ENCODE measurements around the gene RNF121.

The RNF121 gene

GRCh38 chr11:71971680-71972079 lies 42.8 kb downstream of the RNF121 start:
- no peak overlapping the region for H3K4me3 ChIP-seq (ENCODE audit: low read length)
- H3K9me3 ChIP-seq (ENCODE audit: control insufficient read depth, low read depth, low read length), result no peaks in the 10 kb centered on the region
- H3K27me3 ChIP-seq (ENCODE audit: control insufficient read depth, insufficient read depth, low read length), result no peaks in the 10 kb centered on the region
- H3K36me3 ChIP-seq (ENCODE audit: control insufficient read depth, low read depth, low read length), result peaks cover 18% of the 10 kb centered on the region
- H3K4me1 ChIP-seq (ENCODE audit: control insufficient read depth, low read depth, low read length), result no peaks in the 10 kb centered on the region
- H3K9ac ChIP-seq (ENCODE audit: low read length), result no peak overlapping the region
- no peak overlapping the region for H3K27ac ChIP-seq (ENCODE audit: low read length)

- H3K4me1 ChIP-seq (ENCODE audit: control insufficient read depth, low read depth, low read length), result no peaks in the 10 kb centered on the region
- H3K9me3 ChIP-seq (ENCODE audit: control insufficient read depth, low read depth, low read length), result no peaks in the 10 kb centered on the region
- H3K27ac ChIP-seq (ENCODE audit: low read length), result no peak overlapping the region
- no peak overlapping the region for H3K4me3 ChIP-seq (ENCODE audit: low read length)
- no peaks in the 10 kb centered on the region for H3K36me3 ChIP-seq (ENCODE audit: control insufficient read depth, low read depth, low read length)
- no peaks in the 10 kb centered on the region for H3K27me3 ChIP-seq (ENCODE audit: control insufficient read depth, insufficient read depth, low read length)
- no peak overlapping the region for H3K9ac ChIP-seq (ENCODE audit: low read length)
These were observed 47.7 kb downstream of the RNF121 start for GRCh38 chr11:71976551-71976950.

- Histone ChIP-seq H3K4me3 (ENCODE audit: low read length) (no peak overlapping the region), H3K9me3 (ENCODE audit: control insufficient read depth, low read depth, low read length) (no peaks in the 10 kb centered on the region), H3K27ac (ENCODE audit: low read length) (no peak overlapping the region), H3K27me3 (ENCODE audit: control insufficient read depth, insufficient read depth, low read length) (no peaks in the 10 kb centered on the region), H3K9ac (ENCODE audit: low read length) (no peak overlapping the region), H3K4me1 (ENCODE audit: control insufficient read depth, low read depth, low read length) (no peaks in the 10 kb centered on the region), H3K36me3 (ENCODE audit: control insufficient read depth, low read depth, low read length) (no peaks in the 10 kb centered on the region)
These were observed 48.2 kb downstream of the RNF121 start for GRCh38 chr11:71977090-71977489.

GRCh38 chr11:71977743-71978418 lies 49.0 kb downstream of the RNF121 start:
- H3K27me3 ChIP-seq (ENCODE audit: control insufficient read depth, insufficient read depth, low read length), result no peaks in the 10 kb centered on the region
- H3K4me3 ChIP-seq (ENCODE audit: low read length), result no peak overlapping the region
- no peaks in the 10 kb centered on the region for H3K9me3 ChIP-seq (ENCODE audit: control insufficient read depth, low read depth, low read length)
- no peak overlapping the region for H3K27ac ChIP-seq (ENCODE audit: low read length)
- H3K4me1 ChIP-seq (ENCODE audit: control insufficient read depth, low read depth, low read length), result no peaks in the 10 kb centered on the region
- no peaks in the 10 kb centered on the region for H3K36me3 ChIP-seq (ENCODE audit: control insufficient read depth, low read depth, low read length)
- no peak overlapping the region for H3K9ac ChIP-seq (ENCODE audit: low read length)

- H3K9me3 ChIP-seq (ENCODE audit: control insufficient read depth, low read depth, low read length), result no peaks in the 10 kb centered on the region
- H3K9ac ChIP-seq (ENCODE audit: low read length), result no peak overlapping the region
- no peaks in the 10 kb centered on the region for H3K4me1 ChIP-seq (ENCODE audit: control insufficient read depth, low read depth, low read length)
- H3K4me3 ChIP-seq (ENCODE audit: low read length), result no peak overlapping the region
- peaks cover 6% of the 10 kb centered on the region for H3K36me3 ChIP-seq (ENCODE audit: control insufficient read depth, low read depth, low read length)
- no peaks in the 10 kb centered on the region for H3K27me3 ChIP-seq (ENCODE audit: control insufficient read depth, insufficient read depth, low read length)
- no peak overlapping the region for H3K27ac ChIP-seq (ENCODE audit: low read length)
These were observed 50.2 kb downstream of the RNF121 start for GRCh38 chr11:71979094-71979493.

- Histone ChIP-seq H3K4me1 (ENCODE audit: control insufficient read depth, low read depth, low read length) (no peaks in the 10 kb centered on the region), H3K9me3 (ENCODE audit: control insufficient read depth, low read depth, low read length) (no peaks in the 10 kb centered on the region), H3K27me3 (ENCODE audit: control insufficient read depth, insufficient read depth, low read length) (no peaks in the 10 kb centered on the region), H3K4me3 (ENCODE audit: low read length) (no peak overlapping the region), H3K27ac (ENCODE audit: low read length) (no peak overlapping the region), H3K36me3 (ENCODE audit: control insufficient read depth, low read depth, low read length) (peaks cover 6% of the 10 kb centered on the region), H3K9ac (ENCODE audit: low read length) (no peak overlapping the region)
These were observed 50.8 kb downstream of the RNF121 start for GRCh38 chr11:71979602-71980001.

GRCh38 chr11:71986131-71986530 lies 57.3 kb downstream of the RNF121 start:
- H3K9me3 ChIP-seq (ENCODE audit: control insufficient read depth, low read depth, low read length), result no peaks in the 10 kb centered on the region
- peaks cover 12% of the 10 kb centered on the region for H3K36me3 ChIP-seq (ENCODE audit: control insufficient read depth, low read depth, low read length)
- H3K9ac ChIP-seq (ENCODE audit: low read length), result no peak overlapping the region
- no peaks in the 10 kb centered on the region for H3K27me3 ChIP-seq (ENCODE audit: control insufficient read depth, insufficient read depth, low read length)
- no peak overlapping the region for H3K27ac ChIP-seq (ENCODE audit: low read length)
- no peak overlapping the region for H3K4me3 ChIP-seq (ENCODE audit: low read length)
- no peaks in the 10 kb centered on the region for H3K4me1 ChIP-seq (ENCODE audit: control insufficient read depth, low read depth, low read length)

GRCh38 chr11:71987521-71987920 lies 58.7 kb downstream of the RNF121 start:
- peaks cover 12% of the 10 kb centered on the region for H3K36me3 ChIP-seq (ENCODE audit: control insufficient read depth, low read depth, low read length)
- H3K9ac ChIP-seq (ENCODE audit: low read length), result no peak overlapping the region
- H3K4me1 ChIP-seq (ENCODE audit: control insufficient read depth, low read depth, low read length), result no peaks in the 10 kb centered on the region
- no peaks in the 10 kb centered on the region for H3K27me3 ChIP-seq (ENCODE audit: control insufficient read depth, insufficient read depth, low read length)
- H3K4me3 ChIP-seq (ENCODE audit: low read length), result no peak overlapping the region
- H3K9me3 ChIP-seq (ENCODE audit: control insufficient read depth, low read depth, low read length), result no peaks in the 10 kb centered on the region
- H3K27ac ChIP-seq (ENCODE audit: low read length), result no peak overlapping the region

GRCh38 chr11:71988050-71988449 lies 59.2 kb downstream of the RNF121 start:
- H3K27ac ChIP-seq (ENCODE audit: low read length), result no peak overlapping the region
- no peaks in the 10 kb centered on the region for H3K27me3 ChIP-seq (ENCODE audit: control insufficient read depth, insufficient read depth, low read length)
- H3K9me3 ChIP-seq (ENCODE audit: control insufficient read depth, low read depth, low read length), result no peaks in the 10 kb centered on the region
- H3K36me3 ChIP-seq (ENCODE audit: control insufficient read depth, low read depth, low read length), result peaks cover 12% of the 10 kb centered on the region
- H3K4me3 ChIP-seq (ENCODE audit: low read length), result no peak overlapping the region
- no peak overlapping the region for H3K9ac ChIP-seq (ENCODE audit: low read length)
- H3K4me1 ChIP-seq (ENCODE audit: control insufficient read depth, low read depth, low read length), result no peaks in the 10 kb centered on the region

GRCh38 chr11:71990701-71991100 lies 61.9 kb downstream of the RNF121 start:
- Histone ChIP-seq H3K36me3 (ENCODE audit: control insufficient read depth, low read depth, low read length) (peaks cover 6% of the 10 kb centered on the region), H3K27me3 (ENCODE audit: control insufficient read depth, insufficient read depth, low read length) (no peaks in the 10 kb centered on the region), H3K4me3 (ENCODE audit: low read length) (no peak overlapping the region), H3K4me1 (ENCODE audit: control insufficient read depth, low read depth, low read length) (no peaks in the 10 kb centered on the region), H3K9me3 (ENCODE audit: control insufficient read depth, low read depth, low read length) (no peaks in the 10 kb centered on the region), H3K27ac (ENCODE audit: low read length) (no peak overlapping the region), H3K9ac (ENCODE audit: low read length) (no peak overlapping the region)

- Histone ChIP-seq H3K27ac (ENCODE audit: low read length) (no peak overlapping the region), H3K9me3 (ENCODE audit: control insufficient read depth, low read depth, low read length) (no peaks in the 10 kb centered on the region), H3K9ac (ENCODE audit: low read length) (no peak overlapping the region), H3K27me3 (ENCODE audit: control insufficient read depth, insufficient read depth, low read length) (no peaks in the 10 kb centered on the region), H3K36me3 (ENCODE audit: control insufficient read depth, low read depth, low read length) (peaks cover 6% of the 10 kb centered on the region), H3K4me3 (ENCODE audit: low read length) (no peak overlapping the region), H3K4me1 (ENCODE audit: control insufficient read depth, low read depth, low read length) (no peaks in the 10 kb centered on the region)
These were observed 62.6 kb downstream of the RNF121 start for GRCh38 chr11:71991494-71991893.

- H3K4me1 ChIP-seq (ENCODE audit: control insufficient read depth, low read depth, low read length), result no peaks in the 10 kb centered on the region
- no peak overlapping the region for H3K4me3 ChIP-seq (ENCODE audit: low read length)
- peaks cover 6% of the 10 kb centered on the region for H3K36me3 ChIP-seq (ENCODE audit: control insufficient read depth, low read depth, low read length)
- H3K9ac ChIP-seq (ENCODE audit: low read length), result no peak overlapping the region
- H3K27me3 ChIP-seq (ENCODE audit: control insufficient read depth, insufficient read depth, low read length), result no peaks in the 10 kb centered on the region
- H3K27ac ChIP-seq (ENCODE audit: low read length), result no peak overlapping the region
- H3K9me3 ChIP-seq (ENCODE audit: control insufficient read depth, low read depth, low read length), result no peaks in the 10 kb centered on the region
These were observed 63.4 kb downstream of the RNF121 start for GRCh38 chr11:71992136-71992730.
